Liver (tissue), 9 donors: Measurements from ENCODE around the gene SCAI. TPM values are rescaled to one million over a fixed set of nuclear protein-coding genes. Genes with fewer than 3 reads are reported as not detected.

Experiments used
- DNase-seq: peaks from one replicate; pipeline ENCODE4 v3.0.0-alpha.2; 2017; ENCODE audit warnings: low spot score
- H3K27ac ChIP-seq, 2 donors: one replicate each; pipeline ENCODE4 v1.7.0; 2013; ENCODE audit warnings: inconsistent platforms in 2 of 2, low read length in 2 of 2, control low read depth in 1 of 2, low read depth in 1 of 2, mild to moderate bottlenecking in 1 of 2
- H3K27me3 ChIP-seq, 4 donors: one replicate each; pipeline versions ENCODE4 v1.6.1 to v1.7.0; 2013; ENCODE audit warnings: low read length in 3 of 4, inconsistent platforms in 1 of 4, mild to moderate bottlenecking in 1 of 4, moderate library complexity in 1 of 4; ENCODE audit not compliant: control insufficient read depth in 4 of 4, insufficient read depth in 4 of 4
- H3K36me3 ChIP-seq, 4 donors: one replicate each; pipeline versions ENCODE4 v1.6.1 to v1.7.0; 2013; ENCODE audit warnings: low read length in 3 of 4, mild to moderate bottlenecking in 3 of 4, low read depth in 1 of 4, moderate library complexity in 1 of 4; ENCODE audit not compliant: control insufficient read depth in 4 of 4, insufficient read depth in 3 of 4
- H3K4me1 ChIP-seq, 4 donors: one replicate each; pipeline versions ENCODE4 v1.6.1 to v1.7.0; 2013; ENCODE audit warnings: low read length in 3 of 4, mild to moderate bottlenecking in 3 of 4, moderate library complexity in 1 of 4; ENCODE audit not compliant: control insufficient read depth in 4 of 4, insufficient read depth in 4 of 4
- H3K4me3 ChIP-seq, 3 donors: one replicate each; pipeline versions ENCODE4 v1.6.1 to v1.7.0; 2013; ENCODE audit warnings: low read length in 3 of 3, control low read depth in 1 of 3, low read depth in 1 of 3, mild to moderate bottlenecking in 1 of 3
- H3K9ac ChIP-seq, 2 donors: one replicate each; pipeline ENCODE4 v1.7.0; 2013; ENCODE audit warnings: low read length in 2 of 2, mild to moderate bottlenecking in 2 of 2, moderate library complexity in 2 of 2, control low read depth in 1 of 2, low read depth in 1 of 2
- H3K9me3 ChIP-seq, 4 donors: one replicate each; pipeline versions ENCODE4 v1.6.1 to v1.7.0; 2013; ENCODE audit warnings: low read length in 3 of 4; ENCODE audit not compliant: control insufficient read depth in 4 of 4
- EGR1 ChIP-seq, 2 donors: IDR thresholded peaks; 2 replicates each; pipeline ENCODE4 v1.6.1; 2016 to 2018; ENCODE audit warnings: antibody characterized with exemption in 2 of 2, low read depth in 2 of 2
- FOXA1 ChIP-seq: IDR thresholded peaks from 2 replicates; pipeline ENCODE4 v1.6.1; 2016; ENCODE audit warnings: antibody characterized with exemption
- FOXA2 ChIP-seq: IDR thresholded peaks from 2 replicates; pipeline ENCODE4 v1.6.1; 2016; ENCODE audit warnings: antibody characterized with exemption
- GABPA ChIP-seq, 2 donors: IDR thresholded peaks in 1 of 2; conservative IDR thresholded peaks in 1 of 2; 2 replicates each; pipeline ENCODE4 v1.6.1; 2016; ENCODE audit warnings: antibody characterized with exemption in 2 of 2, mild to moderate bottlenecking in 1 of 2, moderate library complexity in 1 of 2
- HNF4A ChIP-seq, 2 donors: conservative IDR thresholded peaks; 2 replicates each; pipeline ENCODE4 v1.6.1; 2016; ENCODE audit warnings: antibody characterized with exemption in 2 of 2, mild to moderate bottlenecking in 2 of 2
- HNF4G ChIP-seq: IDR thresholded peaks from 2 replicates; pipeline ENCODE4 v1.6.1; 2016; ENCODE audit warnings: antibody characterized with exemption
- JUND ChIP-seq, 2 donors: IDR thresholded peaks; 2 replicates each; pipeline ENCODE4 v1.6.1; 2016; ENCODE audit warnings: antibody characterized with exemption in 2 of 2
- NR2F2 ChIP-seq: IDR thresholded peaks from 2 replicates; pipeline ENCODE4 v1.6.1; 2016; ENCODE audit warnings: antibody characterized with exemption
- RAD21 ChIP-seq, 2 donors: IDR thresholded peaks; 2 replicates each; pipeline ENCODE4 v1.6.1; 2016; ENCODE audit warnings: antibody characterized with exemption in 2 of 2, mild to moderate bottlenecking in 2 of 2
- RXRA ChIP-seq, 2 donors: IDR thresholded peaks; 2 replicates each; pipeline ENCODE4 v1.6.1; 2017 to 2018; ENCODE audit warnings: antibody characterized with exemption in 2 of 2, mild to moderate bottlenecking in 1 of 2
- SP1 ChIP-seq: IDR thresholded peaks from 2 replicates; pipeline ENCODE4 v1.6.1; 2018; ENCODE audit warnings: antibody characterized with exemption, mild to moderate bottlenecking
- TAF1 ChIP-seq: conservative IDR thresholded peaks from 2 replicates; pipeline ENCODE4 v1.6.1; 2016; ENCODE audit warnings: antibody characterized with exemption, mild to moderate bottlenecking
- YY1 ChIP-seq: IDR thresholded peaks from 2 replicates; pipeline ENCODE4 v1.6.1; 2016; ENCODE audit warnings: antibody characterized with exemption, mild to moderate bottlenecking
- WGBS: extraction: QIAGEN DNeasy Blood & Tissue Kit; methylation state at CpG from one replicate; pipeline ENCODE4 v1.1.7; 2013; 5-methylcytosine and 5-hydroxymethylcytosine counted together
- polyA plus RNA-seq, 2 donors: library from polyadenylated mRNA; stranded (reverse) in 1 of 2; unstranded in 1 of 2; fragments of 200-250 nt in 1 of 2; fragments of >200 nt in 1 of 2; fragmentation: Nextera tagmentation in 1 of 2; extraction: Ambion mirVana in 1 of 2; gene quantifications; one replicate each; pipeline versions ENCODE4 v1.2.1 to v1.2.3, GENCODE V29; 2013 to 2015
- total RNA-seq, 2 donors: library from RNA; depleted of rRNA; stranded (reverse); fragments of >200 nt; gene quantifications; one replicate each; pipeline ENCODE4 v1.2.3, GENCODE V29; 2014
- TF ChIP-seq, protein P1 (sequence below): fragments of 150-350 bp; IDR thresholded peaks from 2 replicates; pipeline ENCODE4 v1.5.1; 2017; ENCODE audit warnings: improper control_type of control experiment, low read depth, low read length; ENCODE audit not compliant: missing input control
- TF ChIP-seq, protein P2 (sequence below): IDR thresholded peaks from 2 replicates; pipeline ENCODE4 v1.6.1; 2016; ENCODE audit warnings: antibody characterized with exemption, mild to moderate bottlenecking
- TF ChIP-seq, protein P3 (sequence below): IDR thresholded peaks from 2 replicates; pipeline ENCODE4 v1.6.1; 2016; ENCODE audit warnings: antibody characterized with exemption
- TF ChIP-seq, protein P4 (sequence below): IDR thresholded peaks from 2 replicates; pipeline ENCODE4 v1.6.1; 2016; ENCODE audit warnings: antibody characterized with exemption
- TF ChIP-seq, protein P5 (sequence below): IDR thresholded peaks from 2 replicates; pipeline ENCODE4 v1.6.1; 2016; ENCODE audit warnings: antibody characterized with exemption
- donor health status: healthy.
- donor health status: healthy.
- donor health status: healthy.
- donor health status: healthy.
- donor health status: healthy.

SCAI gene
- total and polyA plus RNA-seq, 4 donors, result 0.24 to 5.3 (median 1.6) TPM

DNA sequence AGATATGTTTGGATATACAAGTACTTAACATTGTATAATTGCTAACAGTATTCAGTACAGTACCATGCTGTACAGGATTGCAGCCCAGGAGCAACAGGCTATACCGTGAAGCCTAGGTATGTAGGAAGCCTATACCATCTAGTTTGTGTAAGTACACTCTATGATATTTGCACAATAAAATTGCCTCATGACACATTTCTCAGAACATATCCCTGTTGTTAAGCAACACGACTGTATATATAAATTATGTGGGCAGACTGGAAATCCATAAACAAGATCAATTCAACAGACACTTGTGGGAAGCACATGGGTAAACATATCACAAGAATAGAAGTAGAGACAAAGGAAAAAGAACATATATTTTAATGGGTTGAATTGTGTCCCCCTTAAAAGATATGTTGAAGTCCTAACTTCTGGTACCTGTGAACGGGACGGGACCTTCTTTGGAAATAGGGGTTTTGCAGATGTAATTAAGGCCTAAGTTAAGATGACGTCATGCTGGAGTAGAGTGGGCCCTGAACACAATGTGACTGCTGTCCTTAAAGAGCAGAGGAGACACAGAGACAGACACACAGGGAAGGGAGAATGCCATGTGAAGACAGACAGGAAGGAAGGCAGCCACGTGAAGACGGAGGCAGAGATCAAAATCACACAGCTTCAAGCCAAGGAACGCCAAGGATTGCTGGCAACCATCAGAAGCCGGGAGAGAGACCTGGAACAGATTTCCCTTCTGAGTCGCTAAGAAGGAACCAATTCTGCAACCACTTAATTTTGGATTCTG, 76.3 kb downstream of the SCAI start:
- WGBS, result 84% methylated on average over 10 of the region's 10 CpGs
- no peaks in the 10 kb centered on the region for H3K9me3 ChIP-seq

More for the DNA sequence above, 76.3 kb downstream of the SCAI start:
- H3K4me3 ChIP-seq, result no peak overlapping the region
- no peaks in the 10 kb centered on the region for H3K27me3 ChIP-seq
- H3K27ac ChIP-seq, result no peak overlapping the region
- H3K4me1 ChIP-seq, result no peaks in the 10 kb centered on the region
- no peaks in the 10 kb centered on the region for H3K36me3 ChIP-seq
- DNase-seq, result no peak
- H3K9ac ChIP-seq, result no peak overlapping the region
- TF ChIP-seq, protein P1, sequence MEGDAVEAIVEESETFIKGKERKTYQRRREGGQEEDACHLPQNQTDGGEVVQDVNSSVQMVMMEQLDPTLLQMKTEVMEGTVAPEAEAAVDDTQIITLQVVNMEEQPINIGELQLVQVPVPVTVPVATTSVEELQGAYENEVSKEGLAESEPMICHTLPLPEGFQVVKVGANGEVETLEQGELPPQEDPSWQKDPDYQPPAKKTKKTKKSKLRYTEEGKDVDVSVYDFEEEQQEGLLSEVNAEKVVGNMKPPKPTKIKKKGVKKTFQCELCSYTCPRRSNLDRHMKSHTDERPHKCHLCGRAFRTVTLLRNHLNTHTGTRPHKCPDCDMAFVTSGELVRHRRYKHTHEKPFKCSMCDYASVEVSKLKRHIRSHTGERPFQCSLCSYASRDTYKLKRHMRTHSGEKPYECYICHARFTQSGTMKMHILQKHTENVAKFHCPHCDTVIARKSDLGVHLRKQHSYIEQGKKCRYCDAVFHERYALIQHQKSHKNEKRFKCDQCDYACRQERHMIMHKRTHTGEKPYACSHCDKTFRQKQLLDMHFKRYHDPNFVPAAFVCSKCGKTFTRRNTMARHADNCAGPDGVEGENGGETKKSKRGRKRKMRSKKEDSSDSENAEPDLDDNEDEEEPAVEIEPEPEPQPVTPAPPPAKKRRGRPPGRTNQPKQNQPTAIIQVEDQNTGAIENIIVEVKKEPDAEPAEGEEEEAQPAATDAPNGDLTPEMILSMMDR, result no peak
- TF ChIP-seq SP1 (no peak), YY1 (no peak), RAD21 (IDR thresholded peaks at IDR 0.05) (no peak), EGR1 (IDR thresholded peaks at IDR 0.05; ENCODE audit: low read depth in 2 of 2) (no peak), NR2F2 (no peak), FOXA1 (no peak), GABPA (IDR thresholded peaks at IDR 0.05 in 1 of 2, conservative IDR thresholded peaks at IDR 0.05 in 1 of 2) (no peak), HNF4G (no peak), TAF1 (no peak), JUND (IDR thresholded peaks at IDR 0.05) (no peak), HNF4A (conservative IDR thresholded peaks at IDR 0.05) (no peak), FOXA2 (no peak), RXRA (IDR thresholded peaks at IDR 0.05) (no peak)
- TF ChIP-seq, protein P2, sequence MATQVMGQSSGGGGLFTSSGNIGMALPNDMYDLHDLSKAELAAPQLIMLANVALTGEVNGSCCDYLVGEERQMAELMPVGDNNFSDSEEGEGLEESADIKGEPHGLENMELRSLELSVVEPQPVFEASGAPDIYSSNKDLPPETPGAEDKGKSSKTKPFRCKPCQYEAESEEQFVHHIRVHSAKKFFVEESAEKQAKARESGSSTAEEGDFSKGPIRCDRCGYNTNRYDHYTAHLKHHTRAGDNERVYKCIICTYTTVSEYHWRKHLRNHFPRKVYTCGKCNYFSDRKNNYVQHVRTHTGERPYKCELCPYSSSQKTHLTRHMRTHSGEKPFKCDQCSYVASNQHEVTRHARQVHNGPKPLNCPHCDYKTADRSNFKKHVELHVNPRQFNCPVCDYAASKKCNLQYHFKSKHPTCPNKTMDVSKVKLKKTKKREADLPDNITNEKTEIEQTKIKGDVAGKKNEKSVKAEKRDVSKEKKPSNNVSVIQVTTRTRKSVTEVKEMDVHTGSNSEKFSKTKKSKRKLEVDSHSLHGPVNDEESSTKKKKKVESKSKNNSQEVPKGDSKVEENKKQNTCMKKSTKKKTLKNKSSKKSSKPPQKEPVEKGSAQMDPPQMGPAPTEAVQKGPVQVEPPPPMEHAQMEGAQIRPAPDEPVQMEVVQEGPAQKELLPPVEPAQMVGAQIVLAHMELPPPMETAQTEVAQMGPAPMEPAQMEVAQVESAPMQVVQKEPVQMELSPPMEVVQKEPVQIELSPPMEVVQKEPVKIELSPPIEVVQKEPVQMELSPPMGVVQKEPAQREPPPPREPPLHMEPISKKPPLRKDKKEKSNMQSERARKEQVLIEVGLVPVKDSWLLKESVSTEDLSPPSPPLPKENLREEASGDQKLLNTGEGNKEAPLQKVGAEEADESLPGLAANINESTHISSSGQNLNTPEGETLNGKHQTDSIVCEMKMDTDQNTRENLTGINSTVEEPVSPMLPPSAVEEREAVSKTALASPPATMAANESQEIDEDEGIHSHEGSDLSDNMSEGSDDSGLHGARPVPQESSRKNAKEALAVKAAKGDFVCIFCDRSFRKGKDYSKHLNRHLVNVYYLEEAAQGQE, result no peak
- TF ChIP-seq, protein P3, sequence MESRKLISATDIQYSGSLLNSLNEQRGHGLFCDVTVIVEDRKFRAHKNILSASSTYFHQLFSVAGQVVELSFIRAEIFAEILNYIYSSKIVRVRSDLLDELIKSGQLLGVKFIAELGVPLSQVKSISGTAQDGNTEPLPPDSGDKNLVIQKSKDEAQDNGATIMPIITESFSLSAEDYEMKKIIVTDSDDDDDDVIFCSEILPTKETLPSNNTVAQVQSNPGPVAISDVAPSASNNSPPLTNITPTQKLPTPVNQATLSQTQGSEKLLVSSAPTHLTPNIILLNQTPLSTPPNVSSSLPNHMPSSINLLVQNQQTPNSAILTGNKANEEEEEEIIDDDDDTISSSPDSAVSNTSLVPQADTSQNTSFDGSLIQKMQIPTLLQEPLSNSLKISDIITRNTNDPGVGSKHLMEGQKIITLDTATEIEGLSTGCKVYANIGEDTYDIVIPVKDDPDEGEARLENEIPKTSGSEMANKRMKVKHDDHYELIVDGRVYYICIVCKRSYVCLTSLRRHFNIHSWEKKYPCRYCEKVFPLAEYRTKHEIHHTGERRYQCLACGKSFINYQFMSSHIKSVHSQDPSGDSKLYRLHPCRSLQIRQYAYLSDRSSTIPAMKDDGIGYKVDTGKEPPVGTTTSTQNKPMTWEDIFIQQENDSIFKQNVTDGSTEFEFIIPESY, result no peak
- TF ChIP-seq, protein P4, sequence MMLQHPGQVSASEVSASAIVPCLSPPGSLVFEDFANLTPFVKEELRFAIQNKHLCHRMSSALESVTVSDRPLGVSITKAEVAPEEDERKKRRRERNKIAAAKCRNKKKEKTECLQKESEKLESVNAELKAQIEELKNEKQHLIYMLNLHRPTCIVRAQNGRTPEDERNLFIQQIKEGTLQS, result no peak
- TF ChIP-seq, protein P5, sequence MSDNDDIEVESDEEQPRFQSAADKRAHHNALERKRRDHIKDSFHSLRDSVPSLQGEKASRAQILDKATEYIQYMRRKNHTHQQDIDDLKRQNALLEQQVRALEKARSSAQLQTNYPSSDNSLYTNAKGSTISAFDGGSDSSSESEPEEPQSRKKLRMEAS, result no peak
